ENCODE results near the gene SKAP1.
"Not testable (repeated sequence)": the region's sequence is repeated elsewhere in the genome, so short reads cannot be mapped to it uniquely, and the experiment has no call there.

Gene SKAP1

GRCh38 chr17:48240122-48240521, 189.9 kb downstream of the SKAP1 start:
- DNase-seq, result no peak

- no peak for DNase-seq
These were observed 190.4 kb downstream of the SKAP1 start for GRCh38 chr17:48239603-48239995.

- no peak for DNase-seq
These were observed 190.9 kb downstream of the SKAP1 start for GRCh38 chr17:48238933-48239602.

GRCh38 chr17:48237456-48237855, 192.6 kb downstream of the SKAP1 start:
- no peak for DNase-seq

GRCh38 chr17:48236681-48237134, 193.3 kb downstream of the SKAP1 start:
- DNase-seq, result no peak

- DNase-seq, result no peak
These were observed 195.1 kb downstream of the SKAP1 start for GRCh38 chr17:48234922-48235321.

- peak in 2 of 3 experiments; percentile 42 to 82 for DNase-seq
These were observed 197.7 kb downstream of the SKAP1 start for GRCh38 chr17:48231995-48232959.

GRCh38 chr17:48229936-48230335, 200.1 kb downstream of the SKAP1 start:
- DNase-seq, result no peak

GRCh38 chr17:48228720-48229119, 201.3 kb downstream of the SKAP1 start:
- DNase-seq, result no peak

GRCh38 chr17:48225725-48226567, 204.1 kb downstream of the SKAP1 start:
- peak in 1 of 3 experiments; percentile 15 for DNase-seq

GRCh38 chr17:48223945-48224344, 206.1 kb downstream of the SKAP1 start:
- no peak for DNase-seq

- DNase-seq, result peak in 2 of 3 experiments; percentile 16 to 74
These were observed 210.4 kb downstream of the SKAP1 start for GRCh38 chr17:48219617-48220016.

GRCh38 chr17:48215583-48216139, 214.4 kb downstream of the SKAP1 start:
- DNase-seq, result peak; percentile 55 to 82 (median 68)

GRCh38 chr17:48213797-48214196, 216.2 kb downstream of the SKAP1 start:
- peak; percentile 61 to 93 (median 65) for DNase-seq

- no peak for DNase-seq
These were observed 218.2 kb downstream of the SKAP1 start for GRCh38 chr17:48211787-48212186.

GRCh38 chr17:48211011-48211410, 219.0 kb downstream of the SKAP1 start:
- DNase-seq, result no peak

- no peak for DNase-seq
These were observed 220.0 kb downstream of the SKAP1 start for GRCh38 chr17:48209973-48210372.

- peak in 2 of 3 experiments; percentile 18 to 22 for DNase-seq
These were observed 222.1 kb downstream of the SKAP1 start for GRCh38 chr17:48207776-48208544.

- not testable (repeated sequence) for DNase-seq
These were observed 223.0 kb downstream of the SKAP1 start for GRCh38 chr17:48207036-48207435.

- no peak for DNase-seq
These were observed 227.1 kb downstream of the SKAP1 start for GRCh38 chr17:48202959-48203358.

- DNase-seq, result peak in 2 of 3 experiments; percentile 22 to 75
These were observed 231.0 kb downstream of the SKAP1 start for GRCh38 chr17:48198950-48199541.
